ENCODE measurements around the gene DKK3.

The DKK3 gene

DNA sequence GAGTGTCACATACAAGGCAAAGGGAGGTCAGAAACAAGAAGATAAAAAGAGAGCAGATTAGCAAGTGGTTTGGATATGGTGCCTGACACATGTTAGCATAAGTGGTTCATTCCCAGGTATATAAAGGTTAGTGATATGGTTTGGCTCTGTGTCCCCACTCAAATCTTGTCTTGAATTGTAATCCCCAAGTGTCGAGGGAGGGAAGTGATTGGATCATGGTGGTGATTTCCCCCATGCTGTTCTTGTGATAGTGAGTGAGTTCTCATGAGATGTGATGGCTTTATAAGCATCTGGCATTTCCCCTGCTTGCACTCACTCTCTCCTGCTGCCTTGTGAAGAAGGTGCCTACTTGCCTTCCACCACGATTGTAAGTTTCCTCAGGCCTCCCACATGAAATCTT is 12.1 kb upstream of the DKK3 start:
- TF ChIP-seq POLR2AphosphoS5 (IDR thresholded peaks at IDR 0.05; ENCODE audit: borderline replicate concordance, low read depth, low read length) (no peak), EZH2 (IDR thresholded peaks at IDR 0.05) (no peak), FOXP2 (optimal IDR thresholded peaks at IDR 0.05; ENCODE audit: control extremely low read depth, extremely low read length, insufficient read depth) (no peak)
- H3K9me3 ChIP-seq (ENCODE audit: low read depth, low read length) = no peaks in the 10 kb centered on the region
- no peak overlapping the region for H3K4me3 ChIP-seq
- DNase-seq (ENCODE audit: low read depth, low spot score) = no peak
- H3K9ac ChIP-seq (ENCODE audit: insufficient read length) = no peak overlapping the region
- no peak overlapping the region for H3K27ac ChIP-seq
- H3K36me3 ChIP-seq (ENCODE audit: insufficient read depth, low read length) = no peaks in the 10 kb centered on the region

DNA sequence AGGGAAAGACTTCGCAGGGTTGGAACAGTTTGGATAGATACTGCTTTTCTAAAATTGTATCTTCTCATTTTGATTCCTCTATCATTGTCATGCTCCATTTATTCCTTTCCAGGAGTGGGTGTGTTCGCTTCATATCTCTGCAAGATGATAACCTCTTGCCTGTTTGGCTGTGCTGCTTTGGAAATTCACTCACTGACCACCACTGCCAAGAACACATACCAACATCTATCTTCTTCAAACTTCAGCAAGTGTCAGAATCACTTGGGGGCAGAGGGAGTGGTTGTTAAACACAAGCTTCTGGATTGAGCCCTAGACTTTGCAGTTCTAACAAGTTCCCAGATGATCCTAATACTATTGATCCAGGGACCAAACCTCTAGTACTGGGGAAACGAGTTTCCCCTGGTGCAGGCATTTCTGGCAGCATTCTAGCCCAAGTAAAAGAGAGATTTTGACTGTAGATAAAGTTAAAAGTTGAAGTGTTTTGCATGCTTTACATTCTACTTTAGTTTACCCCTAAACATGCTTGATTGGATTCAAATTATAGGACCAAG is 11.5 kb upstream of the DKK3 start:
- H3K36me3 ChIP-seq (ENCODE audit: insufficient read depth, low read length) = no peaks in the 10 kb centered on the region
- no peak for DNase-seq (ENCODE audit: low read depth, low spot score)
- H3K4me3 ChIP-seq = no peak overlapping the region

DNA sequence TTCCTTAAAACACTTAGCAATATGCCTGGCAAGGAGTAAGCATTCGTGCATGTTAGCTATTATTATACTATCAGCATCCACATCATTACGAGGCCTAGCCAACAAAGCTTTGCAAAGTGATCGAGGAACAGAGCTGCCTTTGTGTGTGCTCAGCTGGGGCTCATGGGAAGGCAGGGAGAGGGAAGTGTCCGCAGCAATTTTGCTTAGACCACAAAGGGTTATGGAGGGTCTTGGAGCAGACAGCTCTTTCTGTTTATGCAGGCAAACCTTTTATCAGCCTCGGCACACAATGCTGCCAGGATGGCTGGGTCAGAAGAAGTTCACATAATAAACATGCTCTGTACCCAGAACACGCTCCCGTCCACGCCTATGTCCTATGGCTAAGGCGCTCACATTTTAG is 10.9 kb upstream of the DKK3 start:
- Histone ChIP-seq H3K9ac (ENCODE audit: insufficient read length) (no peak overlapping the region), H3K27ac (no peak overlapping the region), H3K36me3 (ENCODE audit: insufficient read depth, low read length) (no peaks in the 10 kb centered on the region), H3K4me3 (no peak overlapping the region), H3K9me3 (ENCODE audit: low read depth, low read length) (no peaks in the 10 kb centered on the region)
- no peak for DNase-seq (ENCODE audit: low read depth, low spot score)
- TF ChIP-seq FOXP2 (optimal IDR thresholded peaks at IDR 0.05; ENCODE audit: control extremely low read depth, extremely low read length, insufficient read depth) = no peak
- TF ChIP-seq EZH2 (IDR thresholded peaks at IDR 0.05) = no peak

More for the DNA sequence above, 11.5 kb upstream of the DKK3 start:
- Histone ChIP-seq H3K27ac (no peak overlapping the region), H3K9me3 (ENCODE audit: low read depth, low read length) (no peaks in the 10 kb centered on the region), H3K9ac (ENCODE audit: insufficient read length) (no peak overlapping the region)
- no peak for TF ChIP-seq FOXP2 (optimal IDR thresholded peaks at IDR 0.05; ENCODE audit: control extremely low read depth, extremely low read length, insufficient read depth)
- no peak for TF ChIP-seq POLR2AphosphoS5 (IDR thresholded peaks at IDR 0.05; ENCODE audit: borderline replicate concordance, low read depth, low read length)
- no peak for TF ChIP-seq EZH2 (IDR thresholded peaks at IDR 0.05)

DNA sequence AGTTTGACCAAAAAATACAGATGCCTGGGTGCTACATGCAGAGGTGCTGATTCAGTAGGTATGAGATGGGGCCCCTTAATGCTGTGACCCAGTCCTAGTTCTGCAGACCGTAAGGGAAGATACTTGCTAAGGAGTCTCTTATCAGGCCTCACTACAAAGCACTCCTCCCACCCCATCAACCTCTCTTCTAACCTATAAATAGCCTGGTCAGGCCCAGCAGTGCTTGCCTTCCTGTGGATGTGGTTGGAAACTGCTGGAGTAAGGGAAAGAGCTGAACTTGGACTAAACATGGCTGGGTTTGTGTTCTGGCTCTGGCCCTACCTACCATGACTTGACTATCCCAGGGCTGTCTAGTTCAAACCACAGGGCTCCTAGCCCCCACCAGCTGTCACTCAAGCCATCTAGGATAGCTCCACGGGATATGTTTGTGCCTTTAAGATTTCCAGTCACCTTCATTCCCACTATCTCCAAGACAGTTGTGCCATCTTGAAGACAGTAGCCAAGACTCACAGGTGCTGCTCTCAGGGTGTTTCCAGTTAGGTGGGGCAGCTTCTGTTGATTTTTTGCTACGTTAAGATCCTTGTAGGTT is 9.5 kb upstream of the DKK3 start:
- TF ChIP-seq FOXP2 (optimal IDR thresholded peaks at IDR 0.05; ENCODE audit: control extremely low read depth, extremely low read length, insufficient read depth) (no peak), POLR2AphosphoS5 (IDR thresholded peaks at IDR 0.05; ENCODE audit: borderline replicate concordance, low read depth, low read length) (no peak), EZH2 (IDR thresholded peaks at IDR 0.05) (no peak)
- no peaks in the 10 kb centered on the region for H3K9me3 ChIP-seq (ENCODE audit: low read depth, low read length)
- no peak overlapping the region for H3K4me3 ChIP-seq
- H3K27ac ChIP-seq = no peak overlapping the region
- no peak overlapping the region for H3K9ac ChIP-seq (ENCODE audit: insufficient read length)
- no peaks in the 10 kb centered on the region for H3K36me3 ChIP-seq (ENCODE audit: insufficient read depth, low read length)
- no peak for DNase-seq (ENCODE audit: low read depth, low spot score)

DNA sequence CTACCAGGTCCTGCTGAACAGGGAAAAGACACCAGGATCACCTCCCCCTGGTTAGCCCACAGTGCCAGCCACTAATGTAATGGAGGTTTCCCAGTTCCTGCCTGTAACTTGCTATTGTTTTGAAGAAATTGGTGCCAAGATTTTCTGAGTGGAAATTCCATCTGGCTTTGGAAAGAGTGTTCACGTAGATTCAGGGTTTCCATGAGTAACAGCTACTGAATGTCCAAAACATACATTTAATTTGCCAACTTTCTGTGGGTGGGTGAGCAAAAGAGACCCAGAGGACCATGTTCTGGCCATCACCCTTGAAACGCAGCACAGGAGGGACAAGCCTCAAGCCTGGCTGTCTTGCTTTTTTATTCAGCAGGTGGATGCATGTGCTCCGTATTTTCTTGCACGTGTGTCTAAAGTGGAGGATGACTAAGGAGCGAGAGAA is 8.8 kb upstream of the DKK3 start:
- Histone ChIP-seq H3K9me3 (ENCODE audit: low read depth, low read length) (no peaks in the 10 kb centered on the region), H3K9ac (ENCODE audit: insufficient read length) (no peak overlapping the region), H3K4me3 (no peak overlapping the region), H3K27ac (no peak overlapping the region), H3K36me3 (ENCODE audit: insufficient read depth, low read length) (no peaks in the 10 kb centered on the region)
- no peak for TF ChIP-seq FOXP2 (optimal IDR thresholded peaks at IDR 0.05; ENCODE audit: control extremely low read depth, extremely low read length, insufficient read depth)
- TF ChIP-seq EZH2 (IDR thresholded peaks at IDR 0.05) = no peak
- no peak for TF ChIP-seq POLR2AphosphoS5 (IDR thresholded peaks at IDR 0.05; ENCODE audit: borderline replicate concordance, low read depth, low read length)
- DNase-seq (ENCODE audit: low read depth, low spot score) = no peak

DNA sequence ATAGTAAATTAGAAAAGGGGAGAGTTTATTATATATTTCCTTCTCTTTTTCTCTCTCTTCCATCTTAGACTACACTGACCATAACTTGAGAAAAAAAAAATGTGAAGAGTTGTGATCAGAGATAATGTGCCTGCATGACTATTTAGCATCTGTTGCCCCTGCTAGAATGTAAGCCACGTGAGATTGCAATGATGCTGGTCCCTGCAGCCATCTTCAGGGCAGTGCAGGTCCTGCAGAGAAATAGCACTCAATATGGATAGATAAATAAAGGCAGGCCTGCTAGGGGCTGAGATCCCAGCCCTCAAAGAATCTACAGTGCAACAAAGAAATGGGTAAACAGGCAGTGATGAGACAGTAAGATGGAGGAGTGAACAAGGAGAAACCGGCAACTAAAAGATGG is 7.8 kb upstream of the DKK3 start:
- Histone ChIP-seq H3K9ac (ENCODE audit: insufficient read length) (no peak overlapping the region), H3K27ac (no peak overlapping the region), H3K4me3 (no peak overlapping the region), H3K9me3 (ENCODE audit: low read depth, low read length) (no peaks in the 10 kb centered on the region), H3K36me3 (ENCODE audit: insufficient read depth, low read length) (no peaks in the 10 kb centered on the region)
- no peak for DNase-seq (ENCODE audit: low read depth, low spot score)
- TF ChIP-seq POLR2AphosphoS5 (IDR thresholded peaks at IDR 0.05; ENCODE audit: borderline replicate concordance, low read depth, low read length) = no peak
- TF ChIP-seq FOXP2 (optimal IDR thresholded peaks at IDR 0.05; ENCODE audit: control extremely low read depth, extremely low read length, insufficient read depth) = no peak
- TF ChIP-seq EZH2 (IDR thresholded peaks at IDR 0.05) = no peak

DNA sequence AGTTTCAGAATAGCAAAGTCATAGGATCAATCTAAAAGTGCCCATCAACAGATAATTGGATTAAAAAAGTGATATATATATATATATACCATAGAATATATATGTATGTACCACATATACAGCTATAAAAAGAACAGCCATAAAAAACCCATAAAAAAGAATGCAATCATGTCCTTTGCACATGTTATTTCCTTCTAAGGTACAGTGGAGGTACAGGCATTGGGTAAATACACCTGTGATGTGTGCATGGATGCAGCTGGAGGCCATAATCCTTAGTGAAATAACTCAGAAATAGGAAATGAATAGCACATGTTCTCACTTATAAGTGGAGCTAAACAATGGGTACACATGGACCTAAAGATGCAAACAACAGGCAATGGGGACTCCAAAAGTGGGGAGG is 7.1 kb upstream of the DKK3 start:
- no peak overlapping the region for H3K27ac ChIP-seq
- H3K4me3 ChIP-seq = no peak overlapping the region
- H3K9me3 ChIP-seq (ENCODE audit: low read depth, low read length) = no peaks in the 10 kb centered on the region
- H3K36me3 ChIP-seq (ENCODE audit: insufficient read depth, low read length) = no peaks in the 10 kb centered on the region
- no peak for TF ChIP-seq FOXP2 (optimal IDR thresholded peaks at IDR 0.05; ENCODE audit: control extremely low read depth, extremely low read length, insufficient read depth)
- TF ChIP-seq POLR2AphosphoS5 (IDR thresholded peaks at IDR 0.05; ENCODE audit: borderline replicate concordance, low read depth, low read length) = no peak
- TF ChIP-seq EZH2 (IDR thresholded peaks at IDR 0.05) = no peak
- DNase-seq (ENCODE audit: low read depth, low spot score) = no peak
- H3K9ac ChIP-seq (ENCODE audit: insufficient read length) = no peak overlapping the region

DNA sequence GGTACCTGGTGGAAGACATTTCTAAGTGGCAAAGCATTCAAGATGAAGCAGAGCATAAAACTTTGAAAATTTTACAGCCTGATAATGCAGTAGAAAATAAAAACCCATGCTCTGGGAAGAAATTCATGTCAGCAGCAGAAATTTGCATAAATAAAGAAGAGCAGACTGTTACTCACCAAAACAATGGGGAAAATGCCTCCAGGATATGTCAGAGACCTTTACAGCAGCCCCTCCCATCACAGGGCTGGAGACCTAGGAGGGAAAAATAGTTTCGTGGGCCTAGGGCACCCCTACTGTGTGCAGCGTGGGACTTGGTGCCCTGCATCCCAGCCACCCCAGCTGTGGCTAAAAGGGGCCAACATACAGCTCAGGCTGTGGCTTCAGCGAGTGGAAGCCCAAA is 5.4 kb upstream of the DKK3 start:
- no peak for TF ChIP-seq EZH2 (IDR thresholded peaks at IDR 0.05)
- TF ChIP-seq POLR2AphosphoS5 (IDR thresholded peaks at IDR 0.05; ENCODE audit: borderline replicate concordance, low read depth, low read length) = no peak
- no peak for TF ChIP-seq FOXP2 (optimal IDR thresholded peaks at IDR 0.05; ENCODE audit: control extremely low read depth, extremely low read length, insufficient read depth)
- Histone ChIP-seq H3K4me3 (no peak overlapping the region), H3K9ac (ENCODE audit: insufficient read length) (no peak overlapping the region), H3K27ac (no peak overlapping the region), H3K9me3 (ENCODE audit: low read depth, low read length) (no peaks in the 10 kb centered on the region), H3K36me3 (ENCODE audit: insufficient read depth, low read length) (no peaks in the 10 kb centered on the region)
- no peak for DNase-seq (ENCODE audit: low read depth, low spot score)

All from SK-N-MC (cell line).